ENCODE measurements around the gene CXCL10.
"Not testable (repeated sequence)": the region's sequence is repeated elsewhere in the genome, so short reads cannot be mapped to it uniquely, and the experiment has no call there.

Gene CXCL10

GRCh38 chr4:76002176-76002575 is 21.1 kb downstream of the CXCL10 start:
- H3K4me2 ChIP-seq (ENCODE audit: low read depth, low read length): no peak overlapping the region
- TF ChIP-seq EZH2 (optimal IDR thresholded peaks at IDR 0.05; ENCODE audit: low read depth, low read length) (no peak), EZH2phosphoT487 (IDR thresholded peaks at IDR 0.05; ENCODE audit: low read length) (no peak)
- TF ChIP-seq, protein P1, sequence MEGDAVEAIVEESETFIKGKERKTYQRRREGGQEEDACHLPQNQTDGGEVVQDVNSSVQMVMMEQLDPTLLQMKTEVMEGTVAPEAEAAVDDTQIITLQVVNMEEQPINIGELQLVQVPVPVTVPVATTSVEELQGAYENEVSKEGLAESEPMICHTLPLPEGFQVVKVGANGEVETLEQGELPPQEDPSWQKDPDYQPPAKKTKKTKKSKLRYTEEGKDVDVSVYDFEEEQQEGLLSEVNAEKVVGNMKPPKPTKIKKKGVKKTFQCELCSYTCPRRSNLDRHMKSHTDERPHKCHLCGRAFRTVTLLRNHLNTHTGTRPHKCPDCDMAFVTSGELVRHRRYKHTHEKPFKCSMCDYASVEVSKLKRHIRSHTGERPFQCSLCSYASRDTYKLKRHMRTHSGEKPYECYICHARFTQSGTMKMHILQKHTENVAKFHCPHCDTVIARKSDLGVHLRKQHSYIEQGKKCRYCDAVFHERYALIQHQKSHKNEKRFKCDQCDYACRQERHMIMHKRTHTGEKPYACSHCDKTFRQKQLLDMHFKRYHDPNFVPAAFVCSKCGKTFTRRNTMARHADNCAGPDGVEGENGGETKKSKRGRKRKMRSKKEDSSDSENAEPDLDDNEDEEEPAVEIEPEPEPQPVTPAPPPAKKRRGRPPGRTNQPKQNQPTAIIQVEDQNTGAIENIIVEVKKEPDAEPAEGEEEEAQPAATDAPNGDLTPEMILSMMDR (IDR thresholded peaks at IDR 0.05; ENCODE audit: low read length): no peak
- H3K9ac ChIP-seq (ENCODE audit: low read length): no peak overlapping the region
- H3K4me3 ChIP-seq (ENCODE audit: low read length): no peak overlapping the region
- no peaks in the 10 kb centered on the region for H3F3A ChIP-seq (ENCODE audit: insufficient read depth, low read length)
- no peaks in the 10 kb centered on the region for H3K27me3 ChIP-seq (replicated peaks; ENCODE audit: insufficient read depth, low read length)
- no peak overlapping the region for H2AFZ ChIP-seq (ENCODE audit: low read length)
- H3K9me2 ChIP-seq (replicated peaks; ENCODE audit: insufficient read depth, low read length): no peaks in the 10 kb centered on the region
- DNase-seq: no peak
- H3K79me2 ChIP-seq (ENCODE audit: low read length): no peaks in the 10 kb centered on the region
- no peaks in the 10 kb centered on the region for H3K4me1 ChIP-seq (ENCODE audit: low read length)
- H3K9me3 ChIP-seq (replicated peaks; ENCODE audit: insufficient read depth, low read length): no peaks in the 10 kb centered on the region
- no peaks in the 10 kb centered on the region for H4K20me1 ChIP-seq (ENCODE audit: insufficient read depth, low read length)
- H3K27ac ChIP-seq (ENCODE audit: low read length): no peak overlapping the region
- no peaks in the 10 kb centered on the region for H3K36me3 ChIP-seq (replicated peaks; ENCODE audit: insufficient read depth, low read length)

DNA sequence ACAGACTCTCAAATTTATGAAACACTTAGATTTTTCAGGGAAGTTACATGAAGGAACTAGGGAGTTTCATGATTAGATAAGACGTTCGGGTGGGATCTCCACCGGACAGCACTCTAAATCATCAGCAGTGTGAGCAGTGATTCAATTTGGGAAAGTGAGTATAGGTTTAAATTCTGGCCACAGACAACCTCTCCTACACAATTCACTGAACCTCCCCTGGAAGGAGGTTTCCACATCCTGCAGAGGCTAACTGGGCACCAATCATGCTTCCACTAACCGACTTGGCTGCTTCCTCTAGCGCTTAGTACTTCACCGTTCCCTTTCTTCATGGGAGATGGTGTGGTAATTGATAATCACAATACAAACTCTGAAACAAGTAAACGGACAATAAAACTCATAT is 21.6 kb downstream of the CXCL10 start:
- Histone ChIP-seq H3K4me1 (ENCODE audit: low read length) (no peaks in the 10 kb centered on the region), H3K9me3 (replicated peaks; ENCODE audit: insufficient read depth, low read length) (no peaks in the 10 kb centered on the region), H2AFZ (ENCODE audit: low read length) (no peak overlapping the region), H3K79me2 (ENCODE audit: low read length) (no peaks in the 10 kb centered on the region), H3F3A (ENCODE audit: insufficient read depth, low read length) (no peaks in the 10 kb centered on the region), H3K9ac (ENCODE audit: low read length) (no peak overlapping the region), H3K9me2 (replicated peaks; ENCODE audit: insufficient read depth, low read length) (no peaks in the 10 kb centered on the region), H3K27ac (ENCODE audit: low read length) (no peak overlapping the region), H3K4me3 (ENCODE audit: low read length) (no peak overlapping the region), H3K4me2 (ENCODE audit: low read depth, low read length) (no peak overlapping the region), H3K36me3 (replicated peaks; ENCODE audit: insufficient read depth, low read length) (no peaks in the 10 kb centered on the region), H4K20me1 (ENCODE audit: insufficient read depth, low read length) (no peaks in the 10 kb centered on the region), H3K27me3 (replicated peaks; ENCODE audit: insufficient read depth, low read length) (no peaks in the 10 kb centered on the region)
- no peak for TF ChIP-seq EZH2 (optimal IDR thresholded peaks at IDR 0.05; ENCODE audit: low read depth, low read length)
- DNase-seq: no peak

DNA sequence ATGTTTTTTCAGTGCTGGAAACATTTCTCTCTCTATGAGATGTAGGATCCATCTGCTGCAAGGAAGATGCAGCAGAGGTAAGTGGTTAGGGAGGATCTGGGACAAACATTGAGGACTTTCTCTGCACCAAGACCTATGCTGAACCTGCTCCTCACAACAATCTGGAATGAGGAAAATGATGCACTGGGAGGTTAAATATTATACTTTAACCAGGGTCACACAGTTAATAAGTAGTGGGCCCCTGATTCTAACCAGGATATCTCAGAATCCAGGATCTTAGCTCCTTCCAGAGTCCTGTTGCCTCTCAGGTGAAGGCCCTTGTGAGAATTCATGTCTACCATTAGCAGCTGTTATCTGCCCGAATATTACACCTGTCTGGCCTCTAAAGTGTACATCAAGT is 23.0 kb downstream of the CXCL10 start:
- H3K27me3 ChIP-seq (replicated peaks; ENCODE audit: insufficient read depth, low read length): no peaks in the 10 kb centered on the region
- H4K20me1 ChIP-seq (ENCODE audit: insufficient read depth, low read length): no peaks in the 10 kb centered on the region
- no peaks in the 10 kb centered on the region for H3K36me3 ChIP-seq (replicated peaks; ENCODE audit: insufficient read depth, low read length)
- no peak overlapping the region for H2AFZ ChIP-seq (ENCODE audit: low read length)
- no peak overlapping the region for H3K4me2 ChIP-seq (ENCODE audit: low read depth, low read length)
- H3K4me3 ChIP-seq (ENCODE audit: low read length): no peak overlapping the region
- H3F3A ChIP-seq (ENCODE audit: insufficient read depth, low read length): no peaks in the 10 kb centered on the region
- no peaks in the 10 kb centered on the region for H3K9me2 ChIP-seq (replicated peaks; ENCODE audit: insufficient read depth, low read length)
- H3K9me3 ChIP-seq (replicated peaks; ENCODE audit: insufficient read depth, low read length): no peaks in the 10 kb centered on the region
- no peak for DNase-seq
- H3K4me1 ChIP-seq (ENCODE audit: low read length): no peaks in the 10 kb centered on the region
- H3K9ac ChIP-seq (ENCODE audit: low read length): no peak overlapping the region
- H3K27ac ChIP-seq (ENCODE audit: low read length): no peak overlapping the region
- no peaks in the 10 kb centered on the region for H3K79me2 ChIP-seq (ENCODE audit: low read length)
- TF ChIP-seq, protein P1 (IDR thresholded peaks at IDR 0.05; ENCODE audit: low read length): no peak
- TF ChIP-seq EZH2phosphoT487 (IDR thresholded peaks at IDR 0.05; ENCODE audit: low read length) (no peak), EZH2 (optimal IDR thresholded peaks at IDR 0.05; ENCODE audit: low read depth, low read length) (no peak)

DNA sequence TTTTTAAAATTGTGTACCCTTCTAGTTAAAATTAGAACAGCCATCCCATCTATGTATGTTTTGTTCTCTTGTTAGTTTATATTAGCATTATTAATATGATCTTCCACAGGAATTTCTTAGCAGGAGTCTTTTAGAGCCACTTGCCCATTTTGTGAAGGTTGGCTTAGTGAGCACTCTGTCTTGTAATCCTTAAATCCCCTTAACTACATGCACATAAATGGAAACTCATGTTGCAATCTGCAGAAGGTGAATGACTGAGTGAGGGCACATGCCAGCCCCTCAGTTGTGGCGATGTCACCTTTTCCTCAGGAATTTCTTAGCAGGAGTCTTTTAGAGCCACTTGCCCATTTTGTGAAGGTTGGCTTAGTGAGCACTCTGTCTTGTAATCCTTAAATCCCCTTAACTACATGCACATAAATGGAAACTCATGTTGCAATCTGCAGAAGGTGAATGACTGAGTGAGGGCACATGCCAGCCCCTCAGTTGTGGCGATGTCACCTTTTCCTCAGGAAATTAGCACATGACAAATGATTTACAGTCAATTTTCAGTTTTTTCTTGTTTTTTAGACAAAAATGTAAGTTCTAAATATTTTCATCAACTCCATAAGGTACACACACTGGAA is 24.7 kb downstream of the CXCL10 start:
- H3K4me1 ChIP-seq (ENCODE audit: low read length); H3F3A ChIP-seq (ENCODE audit: insufficient read depth, low read length); H3K27ac ChIP-seq (ENCODE audit: low read length); H3K79me2 ChIP-seq (ENCODE audit: low read length); H2AFZ ChIP-seq (ENCODE audit: low read length); H3K9ac ChIP-seq (ENCODE audit: low read length); DNase-seq; H3K27me3 ChIP-seq (replicated peaks; ENCODE audit: insufficient read depth, low read length); H3K36me3 ChIP-seq (replicated peaks; ENCODE audit: insufficient read depth, low read length); H3K4me3 ChIP-seq (ENCODE audit: low read length); H3K9me3 ChIP-seq (replicated peaks; ENCODE audit: insufficient read depth, low read length); H3K4me2 ChIP-seq (ENCODE audit: low read depth, low read length); H3K9me2 ChIP-seq (replicated peaks; ENCODE audit: insufficient read depth, low read length); H4K20me1 ChIP-seq (ENCODE audit: insufficient read depth, low read length): not testable (repeated sequence)
